ENCODE data around the gene DARS2.
"Not testable (repeated sequence)": the region's sequence is repeated elsewhere in the genome, so short reads cannot be mapped to it uniquely, and the experiment has no call there.

Gene DARS2

GRCh38 chr1:173861731-173862145 is 37.3 kb downstream of the DARS2 start:
- peaks cover 74% of the 10 kb centered on the region for H3K36me3 ChIP-seq (ENCODE audit: control insufficient read depth, insufficient read depth, low read length)
- no peak overlapping the region for H3K4me3 ChIP-seq (ENCODE audit: low read depth, low read length)
- H3K4me1 ChIP-seq (ENCODE audit: control insufficient read depth, insufficient read depth, low read length) = 0 out of 2 replicates have a peak, but pooled peaks cover 4% of the 10 kb centered on the region
- H3K27me3 ChIP-seq (ENCODE audit: control insufficient read depth, insufficient read depth, low read length) = no peaks in the 10 kb centered on the region
- H3K9ac ChIP-seq (ENCODE audit: low read length) = no peak overlapping the region
- H3K9me3 ChIP-seq (ENCODE audit: control insufficient read depth, insufficient read depth, low read depth, low read length) = no peaks in the 10 kb centered on the region
- H3K27ac ChIP-seq (ENCODE audit: low read depth, low read length) = no peak overlapping the region

- H3K9ac ChIP-seq (ENCODE audit: low read length); H3K4me1 ChIP-seq (ENCODE audit: control insufficient read depth, insufficient read depth, low read length); H3K27ac ChIP-seq (ENCODE audit: low read depth, low read length); H3K27me3 ChIP-seq (ENCODE audit: control insufficient read depth, insufficient read depth, low read length); H3K4me3 ChIP-seq (ENCODE audit: low read depth, low read length); H3K9me3 ChIP-seq (ENCODE audit: control insufficient read depth, insufficient read depth, low read depth, low read length): not testable (repeated sequence)
- H3K36me3 ChIP-seq (ENCODE audit: control insufficient read depth, insufficient read depth, low read length) = peaks cover 74% of the 10 kb centered on the region
Measured at GRCh38 chr1:173862146-173862768, 37.8 kb downstream of the DARS2 start.

GRCh38 chr1:173862769-173863223 is 38.3 kb downstream of the DARS2 start:
- H3K4me1 ChIP-seq (ENCODE audit: control insufficient read depth, insufficient read depth, low read length) = 0 out of 2 replicates have a peak, but pooled peaks cover 4% of the 10 kb centered on the region
- H3K27me3 ChIP-seq (ENCODE audit: control insufficient read depth, insufficient read depth, low read length) = no peaks in the 10 kb centered on the region
- no peak overlapping the region for H3K9ac ChIP-seq (ENCODE audit: low read length)
- H3K9me3 ChIP-seq (ENCODE audit: control insufficient read depth, insufficient read depth, low read depth, low read length) = no peaks in the 10 kb centered on the region
- no peak overlapping the region for H3K4me3 ChIP-seq (ENCODE audit: low read depth, low read length)
- peaks cover 74% of the 10 kb centered on the region for H3K36me3 ChIP-seq (ENCODE audit: control insufficient read depth, insufficient read depth, low read length)
- no peak overlapping the region for H3K27ac ChIP-seq (ENCODE audit: low read depth, low read length)

- Histone ChIP-seq H3K27me3 (ENCODE audit: control insufficient read depth, insufficient read depth, low read length) (no peaks in the 10 kb centered on the region), H3K36me3 (ENCODE audit: control insufficient read depth, insufficient read depth, low read length) (peaks cover 67% of the 10 kb centered on the region), H3K4me3 (ENCODE audit: low read depth, low read length) (no peak overlapping the region), H3K9ac (ENCODE audit: low read length) (no peak overlapping the region), H3K4me1 (ENCODE audit: control insufficient read depth, insufficient read depth, low read length) (0 out of 2 replicates have a peak, but pooled peaks cover 4% of the 10 kb centered on the region), H3K27ac (ENCODE audit: low read depth, low read length) (no peak overlapping the region), H3K9me3 (ENCODE audit: control insufficient read depth, insufficient read depth, low read depth, low read length) (no peaks in the 10 kb centered on the region)
Measured at GRCh38 chr1:173863224-173864161, 39.0 kb downstream of the DARS2 start.

DNA sequence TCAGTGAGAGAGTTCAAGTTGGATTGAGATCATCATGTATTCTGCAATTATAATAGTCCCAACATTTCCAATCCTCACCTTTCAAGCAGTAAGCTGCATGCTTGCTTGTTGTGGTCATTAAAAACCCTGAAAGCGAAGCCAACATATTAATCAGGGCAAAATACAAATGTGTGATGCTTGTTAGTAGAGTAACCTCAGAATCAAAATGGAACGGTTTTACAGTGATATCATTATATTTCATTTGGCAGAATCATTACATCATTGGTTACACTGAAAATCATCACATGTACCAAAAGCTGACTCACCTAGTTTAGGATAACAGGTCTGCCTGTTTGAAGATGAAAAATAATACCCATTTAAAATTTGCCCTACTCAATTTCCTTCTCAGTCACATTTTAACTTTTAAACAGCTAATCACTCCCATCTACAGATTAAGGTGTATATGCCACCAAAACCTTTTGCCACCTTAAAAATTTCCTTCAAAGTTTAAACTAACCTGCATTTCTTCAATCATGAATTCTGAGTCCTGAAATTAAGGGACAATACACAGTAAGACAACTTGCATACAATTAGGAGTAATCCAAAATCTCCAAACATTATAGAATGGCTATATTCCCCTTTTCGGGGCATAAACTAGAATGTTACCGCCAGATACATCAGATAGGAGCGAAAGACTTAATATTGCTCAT is 39.9 kb downstream of the DARS2 start:
- Histone ChIP-seq H3K9ac (ENCODE audit: low read length) (peak overlapping the region; percentile 98), H3K36me3 (ENCODE audit: control insufficient read depth, insufficient read depth, low read length) (peaks cover 62% of the 10 kb centered on the region), H3K4me3 (ENCODE audit: low read depth, low read length) (peak overlapping the region; percentile 97), H3K4me1 (ENCODE audit: control insufficient read depth, insufficient read depth, low read length) (0 out of 2 replicates have a peak, but pooled peaks cover 4% of the 10 kb centered on the region), H3K27me3 (ENCODE audit: control insufficient read depth, insufficient read depth, low read length) (no peaks in the 10 kb centered on the region), H3K27ac (ENCODE audit: low read depth, low read length) (0 out of 2 replicates have a peak overlapping the region, but pooled peaks have one; percentile 56), H3K9me3 (ENCODE audit: control insufficient read depth, insufficient read depth, low read depth, low read length) (no peaks in the 10 kb centered on the region)

DNA sequence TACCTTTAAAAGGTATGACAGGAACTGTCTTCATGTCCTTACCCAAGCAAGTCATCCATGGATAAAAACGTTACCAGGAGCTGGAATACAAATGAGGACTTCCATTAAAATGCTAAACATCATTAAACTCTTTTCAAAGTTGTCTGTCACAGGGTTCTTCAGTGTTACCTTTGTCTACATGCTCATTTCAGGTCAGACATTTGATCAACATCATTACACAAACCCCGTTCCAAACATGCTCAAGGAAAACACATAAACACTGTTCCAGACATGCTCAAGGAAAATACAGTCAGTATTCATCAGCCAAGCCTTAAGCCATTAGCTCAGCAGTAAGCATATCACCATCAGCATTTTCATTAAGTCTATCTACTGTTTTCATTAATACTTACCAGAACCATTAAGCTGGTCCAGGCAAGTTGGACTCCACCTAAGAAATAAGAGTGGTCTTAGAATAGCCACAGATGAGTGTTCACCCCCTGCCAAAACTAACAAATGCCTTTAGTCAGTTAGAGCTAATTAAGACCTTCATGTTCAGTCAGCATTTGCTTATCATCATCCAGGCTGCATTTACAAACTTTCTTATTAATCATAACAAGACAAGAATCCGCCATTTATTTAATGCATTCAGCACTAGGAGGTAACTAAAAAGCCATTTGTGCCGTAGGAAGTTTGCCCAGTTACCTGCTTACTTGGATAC is 41.1 kb downstream of the DARS2 start:
- peaks cover 61% of the 10 kb centered on the region for H3K36me3 ChIP-seq (ENCODE audit: control insufficient read depth, insufficient read depth, low read length)
- H3K9ac ChIP-seq (ENCODE audit: low read length) = peak overlapping the region; percentile 98
- peak overlapping the region; percentile 97 for H3K4me3 ChIP-seq (ENCODE audit: low read depth, low read length)
- peak overlapping the region; percentile 96 for H3K27ac ChIP-seq (ENCODE audit: low read depth, low read length)
- 0 out of 2 replicates have a peak, but pooled peaks cover 4% of the 10 kb centered on the region for H3K4me1 ChIP-seq (ENCODE audit: control insufficient read depth, insufficient read depth, low read length)
- H3K9me3 ChIP-seq (ENCODE audit: control insufficient read depth, insufficient read depth, low read depth, low read length) = no peaks in the 10 kb centered on the region
- no peaks in the 10 kb centered on the region for H3K27me3 ChIP-seq (ENCODE audit: control insufficient read depth, insufficient read depth, low read length)

GRCh38 chr1:173866413-173867115 is 42.1 kb downstream of the DARS2 start:
- H3K9ac ChIP-seq (ENCODE audit: low read length) = peak overlapping the region; percentile 98
- H3K27ac ChIP-seq (ENCODE audit: low read depth, low read length) = peak overlapping the region; percentile 96
- H3K36me3 ChIP-seq (ENCODE audit: control insufficient read depth, insufficient read depth, low read length) = peaks cover 64% of the 10 kb centered on the region
- H3K4me1 ChIP-seq (ENCODE audit: control insufficient read depth, insufficient read depth, low read length) = 0 out of 2 replicates have a peak, but pooled peaks cover 4% of the 10 kb centered on the region
- no peaks in the 10 kb centered on the region for H3K9me3 ChIP-seq (ENCODE audit: control insufficient read depth, insufficient read depth, low read depth, low read length)
- H3K4me3 ChIP-seq (ENCODE audit: low read depth, low read length) = peak overlapping the region; percentile 97
- H3K27me3 ChIP-seq (ENCODE audit: control insufficient read depth, insufficient read depth, low read length) = no peaks in the 10 kb centered on the region

- Histone ChIP-seq H3K27me3 (ENCODE audit: control insufficient read depth, insufficient read depth, low read length) (no peaks in the 10 kb centered on the region), H3K36me3 (ENCODE audit: control insufficient read depth, insufficient read depth, low read length) (peaks cover 64% of the 10 kb centered on the region), H3K9me3 (ENCODE audit: control insufficient read depth, insufficient read depth, low read depth, low read length) (no peaks in the 10 kb centered on the region), H3K27ac (ENCODE audit: low read depth, low read length) (peak overlapping the region; percentile 96), H3K9ac (ENCODE audit: low read length) (peak overlapping the region; percentile 98), H3K4me1 (ENCODE audit: control insufficient read depth, insufficient read depth, low read length) (0 out of 2 replicates have a peak, but pooled peaks cover 4% of the 10 kb centered on the region), H3K4me3 (ENCODE audit: low read depth, low read length) (peak overlapping the region; percentile 97)
Measured at GRCh38 chr1:173867141-173867752, 42.8 kb downstream of the DARS2 start.

DNA sequence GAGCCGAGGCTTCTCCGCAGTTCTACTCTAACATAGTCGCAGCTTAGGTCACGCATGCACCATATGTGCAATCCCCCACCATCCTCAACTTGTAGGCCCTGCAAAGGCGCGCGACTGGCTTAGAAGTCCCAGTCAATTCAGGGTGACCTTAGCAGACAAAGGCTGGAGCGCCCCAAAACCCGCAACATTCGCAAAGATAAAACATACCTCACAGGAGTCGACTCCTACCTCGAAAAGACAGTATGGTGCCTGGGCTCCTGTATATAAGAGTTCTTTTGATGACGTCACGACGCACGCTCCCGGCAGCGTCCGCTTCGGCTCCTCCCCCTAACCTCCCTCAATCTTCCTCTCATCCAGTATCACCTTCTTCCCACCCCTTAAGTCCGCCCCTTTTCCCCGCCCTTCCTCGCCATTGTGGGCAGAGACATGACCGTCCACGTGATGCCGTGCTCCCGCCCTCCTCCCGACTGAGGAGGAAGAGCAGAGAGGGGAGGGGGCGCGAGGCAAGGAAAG is 43.3 kb downstream of the DARS2 start, which contains the start of gene GAS5:
Gene GAS5 (minus strand): TSS at position 237 of the 513 bp plus-strand sequence.
- peaks cover 62% of the 10 kb centered on the region for H3K36me3 ChIP-seq (ENCODE audit: control insufficient read depth, insufficient read depth, low read length)
- H3K4me1 ChIP-seq (ENCODE audit: control insufficient read depth, insufficient read depth, low read length) = 0 out of 2 replicates have a peak, but pooled peaks cover 4% of the 10 kb centered on the region
- H3K27ac ChIP-seq (ENCODE audit: low read depth, low read length) = peak within 1 kb of the TSS; percentile 96
- peak within 1 kb of the TSS; percentile 97 for H3K4me3 ChIP-seq (ENCODE audit: low read depth, low read length)
- no peaks in the 10 kb centered on the region for H3K27me3 ChIP-seq (ENCODE audit: control insufficient read depth, insufficient read depth, low read length)
- H3K9ac ChIP-seq (ENCODE audit: low read length) = peak within 1 kb of the TSS; percentile 98
- no peaks in the 10 kb centered on the region for H3K9me3 ChIP-seq (ENCODE audit: control insufficient read depth, insufficient read depth, low read depth, low read length)
